ENCODE results near the gene KCNMB1. TPM values are rescaled to one million over a fixed set of nuclear protein-coding genes. Genes with fewer than 3 reads are reported as not detected.

Gene KCNMB1
- total and polyA plus RNA-seq, 10 of the 15 experiments (the other 5 are each of a cell fraction or from before 2014, with no cell fraction given) = 1.2 to 3.6 (median 2.6) TPM

- TF ChIP-seq ZBTB4 (CRISPR knock-in tag; IDR thresholded peaks at IDR 0.05) (no peak), IRF5 (IDR thresholded peaks at IDR 0.05; ENCODE audit: borderline replicate concordance) (no peak), CBX3 (IDR thresholded peaks at IDR 0.05; ENCODE audit: borderline replicate concordance, low read depth) (no peak), USF2 (IDR thresholded peaks at IDR 0.05; ENCODE audit: borderline replicate concordance, low read depth, low read length) (no peak), HDAC6 (IDR thresholded peaks at IDR 0.05; ENCODE audit: unreplicated experiment) (no peak), NFXL1 (IDR thresholded peaks at IDR 0.05; ENCODE audit: borderline replicate concordance) (no peak), ESRRA (IDR thresholded peaks at IDR 0.05; ENCODE audit: low read length) (no peak), NBN (IDR thresholded peaks at IDR 0.05) (no peak), MTA2 (IDR thresholded peaks at IDR 0.05; ENCODE audit: low read depth) (peak; percentile 27; the same call in 1 of the 2 replicates), ZBED1 (IDR thresholded peaks at IDR 0.05; ENCODE audit: borderline replicate concordance) (no peak; the same call in 1 of the 2 replicates), ZBTB11 (CRISPR knock-in tag; IDR thresholded peaks at IDR 0.05) (no peak), RELB (IDR thresholded peaks at IDR 0.05; ENCODE audit: low read depth) (no peak), ZNF622 (IDR thresholded peaks at IDR 0.05) (no peak), SMARCA5 (IDR thresholded peaks at IDR 0.05) (no peak), EZH2 (IDR thresholded peaks at IDR 0.05; ENCODE audit: borderline replicate concordance, control insufficient read depth, low read depth, low read length) (no peak), CTCF (IDR thresholded peaks at IDR 0.05 in 2 of 3, conservative IDR thresholded peaks at IDR 0.05 in 1 of 3; ENCODE audit: control insufficient read depth in 2 of 3, extremely low read depth in 1 of 3, insufficient read depth in 1 of 3, low read depth in 3 of 3, low read length in 3 of 3) (no peak), BHLHE40 (IDR thresholded peaks at IDR 0.05; ENCODE audit: borderline replicate concordance in 1 of 2, low read depth in 2 of 2, low read length in 1 of 2) (no peak), NR2C1 (IDR thresholded peaks at IDR 0.05) (no peak)
These were observed 62.0 kb downstream of the KCNMB1 start (continued) for GRCh38 chr5:170327168-170327567.
